Measurements from ENCODE around the gene SUGP2.

GRCh38 chr19:19067276-19068072 is 34.2 kb upstream of the SUGP2 start:
- TF ChIP-seq EZH2 (IDR thresholded peaks at IDR 0.05; ENCODE audit: insufficient read depth, poor library complexity, severe bottlenecking) (no peak), EZH2phosphoT487 (IDR thresholded peaks at IDR 0.05; ENCODE audit: insufficient read depth, low read depth) (no peak)

All from GM23248 (cell line).